Stimulated activated CD8-positive, alpha-beta memory T cell treated with anti-CD3 and anti-CD28 coated beads, Interleukin-15, amount 100 ng/mL, for 48 hours (primary cell): ENCODE results near the gene CGGBP1.

ENCODE experiments used
- DNase-seq, 2 donors: peaks; one replicate each; pipeline ENCODE4 v3.0.0-alpha.2; 2020; ENCODE audit warnings: low read depth in 2 of 2

The CGGBP1 gene, protein sequence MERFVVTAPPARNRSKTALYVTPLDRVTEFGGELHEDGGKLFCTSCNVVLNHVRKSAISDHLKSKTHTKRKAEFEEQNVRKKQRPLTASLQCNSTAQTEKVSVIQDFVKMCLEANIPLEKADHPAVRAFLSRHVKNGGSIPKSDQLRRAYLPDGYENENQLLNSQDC

DNA sequence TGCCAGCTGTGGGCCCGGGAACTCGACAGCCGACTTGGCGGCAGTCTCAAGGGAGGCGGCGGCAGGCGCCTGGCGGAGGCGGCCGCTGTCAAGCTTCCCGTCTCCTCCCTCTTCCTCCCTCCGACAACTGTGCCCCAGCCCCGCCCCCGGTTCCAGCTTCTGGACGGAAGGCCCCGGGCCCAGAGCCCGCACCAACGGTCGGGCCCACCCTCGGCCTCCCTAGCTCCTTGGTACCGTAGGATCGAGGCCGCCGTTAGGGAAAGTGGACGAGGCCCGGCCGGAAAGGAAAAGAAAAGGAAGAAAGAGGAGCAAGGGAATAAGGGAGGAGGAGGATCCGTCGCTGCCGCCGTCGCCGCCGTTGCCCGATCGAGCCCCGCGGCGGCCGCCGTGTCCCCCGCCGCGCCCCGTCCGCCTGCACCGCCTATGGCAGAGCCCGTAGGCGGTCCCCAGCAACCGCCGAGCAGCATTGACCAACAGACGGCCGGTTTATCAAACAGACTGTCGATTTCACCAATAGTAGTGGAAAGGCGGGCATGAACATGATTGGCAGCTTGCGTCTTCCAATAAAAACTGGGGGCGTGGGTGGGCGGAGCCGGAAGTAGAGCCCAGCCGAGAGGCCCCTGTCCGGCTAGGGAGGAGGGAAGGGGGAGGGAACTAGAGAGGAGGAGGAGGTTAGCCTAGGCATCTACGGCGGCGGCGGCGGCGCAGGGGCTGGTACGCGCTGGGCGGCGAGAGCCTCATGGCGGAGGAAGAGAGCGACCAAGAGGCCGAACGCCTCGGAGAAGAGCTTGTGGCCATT, at the start of gene CGGBP1, which contains the start of gene ZNF654:
CGGBP1 (minus strand) TSS at position 425 of the 799 bp plus-strand sequence. CDS start 3,029 bp downstream, outside the sequence.
ZNF654 (plus strand) TSS at position 675 of the 799 bp plus-strand sequence; CDS start at position 740, 65 bp downstream.
- DNase-seq, result peak; percentile 96 to 98

DNA sequence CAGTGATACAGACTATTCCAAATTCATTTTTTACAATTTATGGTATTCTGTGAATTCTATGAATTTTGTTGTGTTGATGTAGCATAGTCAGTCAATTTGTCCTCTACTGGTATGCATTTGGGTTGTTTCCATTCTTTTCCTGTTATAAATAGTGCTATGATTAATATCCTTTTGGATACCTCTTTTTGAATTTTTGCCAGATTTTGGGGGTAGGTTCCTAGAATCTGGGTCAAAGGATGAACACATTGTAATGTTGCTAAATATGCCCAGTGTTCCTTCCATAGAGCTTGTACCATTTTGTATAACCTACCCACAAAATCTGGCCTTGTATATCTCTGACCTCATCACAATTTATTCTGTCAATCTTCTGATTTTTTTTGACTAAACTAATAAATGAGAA, 46.5 kb upstream of the CGGBP1 start:
- no peak for DNase-seq

DNA sequence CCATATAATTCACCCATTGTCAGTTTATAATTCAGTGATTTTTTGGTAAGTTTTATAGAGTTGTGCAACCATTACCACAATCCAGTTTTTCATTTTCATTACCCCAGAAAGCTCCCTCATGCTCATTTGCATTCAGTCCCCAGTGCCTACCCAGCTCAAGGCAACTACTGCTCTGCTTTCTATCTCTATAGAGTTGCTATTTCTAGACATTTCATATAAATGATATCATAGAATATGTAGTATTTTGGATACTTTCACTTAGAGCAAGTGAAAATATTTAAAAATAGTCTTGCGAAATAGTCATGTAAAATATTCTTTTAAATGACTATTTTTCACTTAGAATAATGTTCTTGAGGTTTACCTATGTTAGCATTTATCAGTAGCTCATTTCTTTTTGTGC, 42.3 kb upstream of the CGGBP1 start:
- no peak for DNase-seq

DNA sequence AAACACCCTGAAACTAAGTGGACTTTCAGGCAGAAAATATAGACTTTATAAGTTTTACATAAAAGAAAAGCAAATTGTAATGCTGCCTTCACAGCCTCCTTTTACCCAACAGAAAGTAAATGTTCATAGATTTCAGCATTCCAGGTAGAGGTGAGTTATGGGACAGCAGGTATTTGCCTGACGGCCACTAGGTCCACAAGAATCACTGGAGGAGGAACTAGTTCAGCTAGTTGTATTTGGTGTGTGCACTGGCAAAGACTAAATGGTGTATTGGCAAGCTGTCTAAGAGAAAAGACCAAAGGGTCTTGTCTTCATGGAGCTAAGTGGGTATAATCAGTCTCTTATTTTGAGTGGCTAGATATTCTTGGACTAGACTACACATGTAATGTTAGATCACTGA, 34.5 kb upstream of the CGGBP1 start:
- DNase-seq, result no peak

DNA sequence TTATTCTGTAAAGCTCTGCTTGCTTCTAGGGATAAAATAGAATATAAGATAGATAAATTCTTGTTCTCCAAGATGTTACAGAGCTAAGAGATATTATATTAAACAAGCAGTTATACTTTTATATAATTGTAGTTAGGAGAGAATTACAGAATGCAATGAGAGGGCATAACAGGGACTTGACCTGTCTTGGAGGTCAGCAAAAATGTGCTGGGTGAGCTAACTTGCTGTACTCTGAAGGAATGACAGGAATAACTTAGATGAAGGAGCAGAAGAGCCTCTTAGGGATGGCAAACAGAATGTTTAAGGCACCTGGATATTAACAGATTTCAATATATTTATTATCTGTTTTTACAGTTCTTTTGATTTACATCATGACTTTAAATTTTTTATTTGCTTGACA, 33.5 kb upstream of the CGGBP1 start:
- DNase-seq, result no peak

DNA sequence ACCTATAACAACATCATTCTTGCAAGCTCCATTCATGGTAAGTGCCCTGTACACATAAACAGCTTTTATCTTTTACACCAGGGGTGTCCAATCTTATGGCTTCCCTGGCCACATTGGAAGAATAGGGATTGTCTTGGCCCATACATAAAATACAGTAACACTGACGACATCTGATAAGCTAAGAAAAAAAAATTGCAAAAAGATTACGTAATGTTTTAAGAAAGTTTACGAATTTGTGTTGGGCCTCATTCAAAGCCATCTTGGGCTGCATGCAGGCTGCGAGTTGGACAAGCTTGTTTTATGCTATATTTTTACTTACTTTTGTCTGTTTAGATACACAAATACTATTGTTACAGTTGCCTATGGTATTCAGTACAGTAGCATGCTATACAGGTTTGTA, 31.9 kb upstream of the CGGBP1 start:
- DNase-seq, result no peak

DNA sequence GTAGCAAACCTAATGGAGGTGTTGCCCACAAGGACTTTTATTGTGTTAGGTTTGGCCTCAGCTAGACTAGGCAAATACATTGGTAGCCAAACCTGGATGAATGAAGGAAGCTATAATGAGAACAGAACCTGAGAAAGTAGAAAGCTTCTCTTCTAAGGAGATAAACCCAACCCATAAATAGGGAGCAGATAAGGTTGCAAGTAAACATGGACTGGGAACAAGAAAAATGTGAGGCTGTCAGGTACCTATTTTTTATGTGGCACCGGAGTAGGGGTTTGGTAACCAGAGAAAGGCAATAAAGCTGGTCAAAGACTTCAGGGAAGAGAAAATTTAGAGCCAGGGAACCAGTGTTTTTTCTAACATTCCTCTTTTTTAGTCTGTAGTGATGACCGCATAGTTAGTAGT, 25.3 kb upstream of the CGGBP1 start:
- no peak for DNase-seq

- DNase-seq, result no peak
Measured at GRCh38 chr3:88082854-88083253, 24.0 kb upstream of the CGGBP1 start.

DNA sequence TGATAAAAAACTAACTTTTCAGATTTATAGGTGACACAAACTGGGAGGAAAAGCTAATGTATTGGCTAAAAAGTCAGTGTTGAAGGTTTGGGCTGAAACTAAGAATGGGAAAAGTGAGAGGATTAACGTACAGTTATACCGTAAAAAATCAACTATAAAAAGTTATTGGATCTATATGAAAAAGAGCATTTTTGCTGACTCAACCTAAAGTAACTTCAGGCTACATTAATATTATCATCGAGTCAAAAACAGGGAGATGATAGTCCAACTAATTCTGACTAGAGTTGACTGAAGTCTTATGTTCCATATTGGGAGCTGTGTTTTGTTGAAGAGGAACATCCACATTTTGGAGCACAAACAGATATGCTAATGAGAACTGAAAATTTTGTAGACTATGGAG, 20.1 kb upstream of the CGGBP1 start:
- DNase-seq, result no peak

- DNase-seq, result no peak
Measured at GRCh38 chr3:88076712-88077111, 17.9 kb upstream of the CGGBP1 start.

DNA sequence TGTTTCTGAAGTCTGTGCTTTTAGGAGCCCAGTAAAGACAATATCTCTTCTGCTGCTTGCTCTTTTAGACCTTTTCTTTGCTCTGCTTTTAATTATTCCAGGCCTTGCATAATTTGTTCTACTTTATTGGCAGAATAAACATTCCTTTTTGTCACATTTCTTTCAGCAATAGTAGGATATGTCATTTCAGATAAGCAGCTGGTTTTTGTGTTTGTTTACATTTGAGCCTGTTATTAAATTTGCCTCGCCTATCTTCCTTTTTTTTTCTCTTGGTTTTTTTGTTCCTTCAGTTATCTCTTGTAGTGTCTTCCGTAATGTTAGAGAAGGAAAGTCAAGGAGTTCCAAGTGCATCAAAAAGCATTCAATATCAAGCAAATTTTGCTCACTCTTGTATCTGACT, 16.7 kb upstream of the CGGBP1 start:
- no peak for DNase-seq

DNA sequence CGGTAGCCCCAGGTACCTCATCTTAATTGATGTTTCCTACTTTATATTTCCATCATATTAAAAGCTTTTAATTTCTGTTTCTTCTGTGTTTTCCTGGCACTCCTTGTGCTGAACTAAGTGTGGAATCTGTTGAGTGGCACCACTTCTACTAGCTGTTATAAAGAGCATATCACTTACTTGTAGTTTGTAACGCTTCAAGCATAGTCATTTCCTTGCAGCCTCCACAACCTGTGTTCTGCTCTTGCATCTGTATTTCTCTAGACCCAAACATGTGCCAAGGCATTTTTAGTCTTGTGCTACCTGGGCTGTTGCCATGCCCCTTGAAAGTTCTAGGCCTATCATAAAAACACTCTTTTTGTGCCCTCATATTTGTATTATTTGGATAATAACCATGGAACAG, 16.3 kb upstream of the CGGBP1 start:
- DNase-seq, result no peak

GRCh38 chr3:88061746-88062145, 2.9 kb upstream of the CGGBP1 start:
- no peak for DNase-seq

- no peak for DNase-seq
Measured at GRCh38 chr3:88059380-88060170, 770 bp upstream of the CGGBP1 start.

- DNase-seq, result no peak
Measured at GRCh38 chr3:88058306-88058580, 562 bp downstream of the CGGBP1 start.

- no peak for DNase-seq
Measured at GRCh38 chr3:88057630-88058305, 1.0 kb downstream of the CGGBP1 start.

- no peak for DNase-seq
Measured at GRCh38 chr3:88046766-88047165, 12.0 kb downstream of the CGGBP1 start.

DNA sequence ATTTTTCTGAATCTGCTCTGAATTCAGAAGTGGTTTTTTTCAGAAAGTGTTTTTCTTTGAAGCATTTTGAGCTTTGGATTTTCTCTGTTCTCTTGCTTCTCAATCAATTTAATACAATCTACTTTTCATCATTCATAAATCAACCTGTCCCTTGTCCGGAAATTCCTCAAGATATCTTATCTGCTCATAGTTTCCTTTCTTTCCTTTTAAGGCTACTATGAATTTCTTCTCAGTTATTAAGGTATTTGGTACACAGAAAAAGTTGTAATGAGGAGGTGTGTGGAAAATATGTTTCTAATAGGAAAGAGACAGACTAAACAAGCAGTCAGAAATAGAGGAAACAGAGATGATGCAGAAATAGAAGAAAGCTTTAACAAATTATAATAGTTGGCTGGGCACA, 14.4 kb downstream of the CGGBP1 start:
- no peak for DNase-seq

DNA sequence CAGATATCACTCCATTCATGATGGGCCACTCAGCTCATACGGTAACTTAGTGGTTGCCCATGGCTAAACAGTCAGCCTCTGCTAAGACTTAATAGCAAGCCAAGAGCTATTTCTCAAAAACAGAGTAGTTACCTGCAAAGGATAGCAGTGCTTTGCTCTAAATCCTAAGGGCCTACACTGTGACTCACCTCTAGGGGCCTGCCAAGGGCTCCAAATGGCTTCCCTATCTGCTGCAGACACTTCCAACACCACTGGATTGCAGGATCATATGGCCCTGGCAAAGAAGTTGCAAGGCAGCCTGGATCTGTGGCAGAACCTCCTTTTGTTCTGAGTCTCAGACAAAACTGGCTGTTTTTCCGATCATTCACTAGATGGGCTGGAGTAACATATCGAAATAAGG, 17.8 kb downstream of the CGGBP1 start:
- no peak for DNase-seq

GRCh38 chr3:88040529-88040928, 18.3 kb downstream of the CGGBP1 start:
- DNase-seq, result no peak

DNA sequence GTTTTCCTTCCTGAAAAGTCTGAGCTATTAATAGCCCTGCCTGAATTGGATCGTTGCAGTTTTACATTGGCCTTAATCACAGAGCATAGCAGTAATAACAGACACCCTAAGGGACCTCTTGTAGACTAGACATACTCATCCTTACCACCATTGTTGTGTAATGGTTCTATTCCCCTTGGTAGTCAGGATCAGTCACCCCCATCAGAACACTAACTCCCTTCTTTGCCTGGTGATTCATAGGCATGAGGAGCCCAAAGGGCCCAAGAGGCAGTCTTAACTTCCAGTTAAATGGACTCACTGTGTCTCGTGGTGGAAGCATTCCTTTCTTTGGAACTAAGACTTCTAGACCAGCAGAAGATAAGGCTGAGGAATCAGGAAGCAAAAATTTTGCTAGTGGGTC, 20.2 kb downstream of the CGGBP1 start:
- DNase-seq, result no peak

- DNase-seq, result no peak
Measured at GRCh38 chr3:88036221-88036620, 22.6 kb downstream of the CGGBP1 start.
